HFFc6 (cell line): ENCODE data around the gene CD300C. TPM values are rescaled to one million over a fixed set of nuclear protein-coding genes. Genes with fewer than 3 reads are reported as not detected.

Source experiments
- DNase-seq: peaks from one replicate; pipeline ENCODE4 v3.0.0-alpha.2; 2018
- H3K27ac Mint-ChIP-seq: 2 replicates; pipeline ENCODE4 v1.8.0; 2020; ENCODE audit warnings: mild to moderate bottlenecking, mixed read lengths
- H3K27me3 Mint-ChIP-seq: 2 replicates; pipeline ENCODE4 v1.8.0; 2021; ENCODE audit warnings: mild to moderate bottlenecking, moderate library complexity, mixed read lengths; ENCODE audit not compliant: insufficient read depth
- H3K36me3 Mint-ChIP-seq: 2 replicates; pipeline ENCODE4 v1.8.0; 2021; ENCODE audit warnings: low read depth, mixed read lengths
- H3K4me1 Mint-ChIP-seq: 2 replicates; pipeline ENCODE4 v1.8.0; 2020; ENCODE audit warnings: low read depth, mixed read lengths
- H3K4me3 Mint-ChIP-seq: 2 replicates; pipeline ENCODE4 v1.8.0; 2020; ENCODE audit warnings: mild to moderate bottlenecking, moderate library complexity, mixed read lengths
- H3K9me3 Mint-ChIP-seq: 2 replicates; pipeline ENCODE4 v1.8.0; 2020; ENCODE audit warnings: mild to moderate bottlenecking, mixed read lengths
- long read RNA-seq: library from polyadenylated mRNA; unstranded; transcript quantifications from one replicate; pipeline ENCODE4 v2.0.0, GENCODE V29; 2019
- total RNA-seq, 6 experiments: library from RNA; stranded (reverse); fragmentation: NEBNext Ultra II Directional; extraction: Animal tissue kit (Norgen Biotek cat#: 25700); gene quantifications; 2 replicates in 1 of 6; 3 replicates in 5 of 6; pipeline ENCODE4 v1.2.3, GENCODE V29; 2021
- TF ChIP-seq, protein P1 (sequence below): fragments of 200-600 bp; sonication (generic); IDR thresholded peaks from 2 replicates; pipeline ENCODE4 v1.5.0; 2021; ENCODE audit warnings: antibody characterized with exemption, mild to moderate bottlenecking

The CD300C gene
- total RNA-seq: not detected
- long read RNA-seq: 0 reads

- no peak for DNase-seq
- no peak within 1 kb of the TSS for H3K4me3 Mint-ChIP-seq
- H3K36me3 Mint-ChIP-seq: peaks cover 13% of the 10 kb centered on the region
- H3K27ac Mint-ChIP-seq: no peak within 1 kb of the TSS
- peaks cover 8% of the 10 kb centered on the region for H3K27me3 Mint-ChIP-seq
- TF ChIP-seq, protein P1, sequence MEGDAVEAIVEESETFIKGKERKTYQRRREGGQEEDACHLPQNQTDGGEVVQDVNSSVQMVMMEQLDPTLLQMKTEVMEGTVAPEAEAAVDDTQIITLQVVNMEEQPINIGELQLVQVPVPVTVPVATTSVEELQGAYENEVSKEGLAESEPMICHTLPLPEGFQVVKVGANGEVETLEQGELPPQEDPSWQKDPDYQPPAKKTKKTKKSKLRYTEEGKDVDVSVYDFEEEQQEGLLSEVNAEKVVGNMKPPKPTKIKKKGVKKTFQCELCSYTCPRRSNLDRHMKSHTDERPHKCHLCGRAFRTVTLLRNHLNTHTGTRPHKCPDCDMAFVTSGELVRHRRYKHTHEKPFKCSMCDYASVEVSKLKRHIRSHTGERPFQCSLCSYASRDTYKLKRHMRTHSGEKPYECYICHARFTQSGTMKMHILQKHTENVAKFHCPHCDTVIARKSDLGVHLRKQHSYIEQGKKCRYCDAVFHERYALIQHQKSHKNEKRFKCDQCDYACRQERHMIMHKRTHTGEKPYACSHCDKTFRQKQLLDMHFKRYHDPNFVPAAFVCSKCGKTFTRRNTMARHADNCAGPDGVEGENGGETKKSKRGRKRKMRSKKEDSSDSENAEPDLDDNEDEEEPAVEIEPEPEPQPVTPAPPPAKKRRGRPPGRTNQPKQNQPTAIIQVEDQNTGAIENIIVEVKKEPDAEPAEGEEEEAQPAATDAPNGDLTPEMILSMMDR: no peak
- H3K9me3 Mint-ChIP-seq: peaks cover 83% of the 10 kb centered on the region
- H3K4me1 Mint-ChIP-seq: no peaks in the 10 kb centered on the region
These were observed at the start of gene CD300C for GRCh38 chr17:74545843-74546230. TSS of gene CD300C (minus strand) at chr17:74546115. CDS start at chr17:74545782, 333 bp downstream.

DNA sequence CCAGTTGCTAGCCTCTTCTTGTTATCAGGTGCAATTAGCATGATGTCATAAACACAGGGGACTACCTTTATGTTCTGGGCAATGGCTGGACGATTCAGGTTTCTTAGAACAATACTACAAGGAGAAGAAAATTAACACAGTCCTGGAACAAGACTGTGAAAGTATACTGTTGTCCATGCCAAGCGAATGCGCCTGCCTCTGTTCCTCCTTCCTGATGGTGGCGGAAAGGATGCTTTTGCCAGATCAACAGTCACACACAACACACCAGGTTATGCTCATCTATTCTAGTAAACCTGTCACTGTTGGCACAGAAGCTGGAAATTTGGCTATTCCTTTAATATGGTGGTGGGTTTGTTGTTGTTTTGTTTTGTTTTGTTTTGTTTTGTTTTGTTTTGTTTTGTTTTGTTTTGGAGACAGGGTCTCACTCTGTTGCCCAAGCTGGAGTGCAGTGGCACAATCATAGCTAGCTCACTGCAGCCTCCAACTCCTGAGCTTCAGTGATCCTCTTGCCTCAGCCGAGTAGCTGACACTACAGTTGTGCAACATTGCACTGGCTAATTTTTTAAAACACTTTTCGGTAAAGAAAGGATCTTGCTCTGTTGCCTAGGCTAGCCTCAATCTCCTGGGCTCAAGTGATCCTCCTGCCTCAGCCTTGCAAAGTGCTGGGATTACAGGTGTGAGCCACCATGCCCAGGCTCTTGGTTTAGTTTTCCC is 49.3 kb upstream of the CD300C start:
- no peak overlapping the region for H3K4me3 Mint-ChIP-seq
- peaks cover 55% of the 10 kb centered on the region for H3K9me3 Mint-ChIP-seq
- DNase-seq: no peak
- peaks cover 5% of the 10 kb centered on the region; the same call in 1 of the 2 replicates for H3K27me3 Mint-ChIP-seq
- no peaks in the 10 kb centered on the region; the same call in 1 of the 2 replicates for H3K36me3 Mint-ChIP-seq
- no peak overlapping the region for H3K27ac Mint-ChIP-seq
- no peaks in the 10 kb centered on the region for H3K4me1 Mint-ChIP-seq
- TF ChIP-seq, protein P1: no peak

GRCh38 chr17:74592087-74592990 is 46.4 kb upstream of the CD300C start, which contains the start of gene CD300LD:
TSS of gene CD300LD (minus strand) at chr17:74592283. CDS start at chr17:74592202, 81 bp downstream.
- no peaks in the 10 kb centered on the region for H3K4me1 Mint-ChIP-seq
- H3K36me3 Mint-ChIP-seq: no peaks in the 10 kb centered on the region; the same call in 1 of the 2 replicates
- H3K4me3 Mint-ChIP-seq: no peak within 1 kb of the TSS
- no peak for DNase-seq
- no peaks in the 10 kb centered on the region for H3K27me3 Mint-ChIP-seq
- H3K9me3 Mint-ChIP-seq: peaks cover 71% of the 10 kb centered on the region
- no peak within 1 kb of the TSS for H3K27ac Mint-ChIP-seq
- TF ChIP-seq, protein P1: no peak

DNA sequence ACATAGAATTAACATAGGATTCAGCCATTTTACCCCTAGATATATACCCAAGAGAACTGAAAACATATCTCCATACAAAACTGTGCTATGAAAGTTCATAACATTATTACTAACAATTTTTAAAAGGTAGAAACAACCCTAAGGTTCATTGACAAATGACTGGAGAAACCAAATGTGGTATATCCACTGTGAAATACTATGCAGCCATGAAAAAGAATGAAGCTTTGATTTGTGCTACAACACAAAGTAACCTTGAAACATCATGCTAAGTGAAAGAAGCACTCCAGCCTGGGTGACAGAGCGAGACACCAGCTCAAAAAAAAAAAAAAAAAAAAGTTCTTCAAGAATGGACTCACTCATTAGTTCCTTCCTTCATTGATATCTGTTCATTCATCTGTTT is 45.6 kb upstream of the CD300C start:
- no peaks in the 10 kb centered on the region for H3K4me1 Mint-ChIP-seq
- TF ChIP-seq, protein P1: no peak
- no peaks in the 10 kb centered on the region for H3K27me3 Mint-ChIP-seq

GRCh38 chr17:74585711-74586110 is 39.8 kb upstream of the CD300C start:
- peaks cover 4% of the 10 kb centered on the region; the same call in 1 of the 2 replicates for H3K36me3 Mint-ChIP-seq
- no peak overlapping the region for H3K4me3 Mint-ChIP-seq
- no peak for DNase-seq
- H3K9me3 Mint-ChIP-seq: peaks cover 49% of the 10 kb centered on the region
- H3K27ac Mint-ChIP-seq: no peak overlapping the region
- no peaks in the 10 kb centered on the region for H3K4me1 Mint-ChIP-seq
- TF ChIP-seq, protein P1: no peak
- no peaks in the 10 kb centered on the region for H3K27me3 Mint-ChIP-seq

More for the DNA sequence above, 45.6 kb upstream of the CD300C start:
- no peak for DNase-seq
- Mint-ChIP-seq H3K9me3 (peaks cover 66% of the 10 kb centered on the region), H3K4me3 (no peak overlapping the region), H3K36me3 (no peaks in the 10 kb centered on the region; the same call in 1 of the 2 replicates), H3K27ac (no peak overlapping the region)
